Adipose tissue (tissue), 3 donors: Measurements from ENCODE around the gene RNF145. TPM values are rescaled to one million over a fixed set of nuclear protein-coding genes. Genes with fewer than 3 reads are reported as not detected.
"Not testable (repeated sequence)": the region's sequence is repeated elsewhere in the genome, so short reads cannot be mapped to it uniquely, and the experiment has no call there.

Experiments used
- H3K27ac ChIP-seq: one replicate; pipeline ENCODE4 v1.5.1; 2013; ENCODE audit warnings: low read depth, low read length
- WGBS, 3 donors: extraction: QIAGEN DNeasy Blood & Tissue Kit; methylation state at CpG; one replicate each; pipeline ENCODE4 v1.1.7; 2013; 5-methylcytosine and 5-hydroxymethylcytosine counted together
- polyA plus RNA-seq, 3 donors: library from polyadenylated mRNA; stranded (reverse); fragments of 200-250 nt; gene quantifications; one replicate each; pipeline ENCODE4 v1.2.3, GENCODE V29; 2013
- donor health status: healthy with polysubstance abuse.
- donor health status: Bipolar disorder and iron deficiency.
- donor health status: healthy.

Gene RNF145
- polyA plus RNA-seq, 3 donors: 11.6 to 40.8 (median 33.6) TPM

DNA sequence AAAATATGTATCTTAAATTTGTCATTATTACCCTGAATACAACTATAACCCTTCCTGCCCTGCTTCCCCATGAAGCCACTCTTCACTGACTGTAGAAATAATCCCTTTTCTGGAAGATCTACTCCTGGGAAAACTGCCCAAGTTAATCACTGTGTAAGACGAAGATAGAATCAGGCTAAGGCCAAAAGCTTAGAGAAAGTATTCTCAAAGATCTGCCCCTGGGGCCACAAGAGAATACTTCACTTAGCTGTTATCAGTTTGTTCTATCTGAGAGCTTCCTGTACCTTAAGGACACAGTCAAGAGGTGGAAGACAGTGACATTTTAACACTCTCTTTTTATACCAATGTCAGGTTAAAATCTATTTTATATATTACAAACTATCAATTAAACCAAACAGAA lies 33.8 kb downstream of the RNF145 start:
- 20 to 26% (median 21%) methylated on average over 1 of the region's 1 CpG for WGBS, 3 donors
- no peak overlapping the region for H3K27ac ChIP-seq

DNA sequence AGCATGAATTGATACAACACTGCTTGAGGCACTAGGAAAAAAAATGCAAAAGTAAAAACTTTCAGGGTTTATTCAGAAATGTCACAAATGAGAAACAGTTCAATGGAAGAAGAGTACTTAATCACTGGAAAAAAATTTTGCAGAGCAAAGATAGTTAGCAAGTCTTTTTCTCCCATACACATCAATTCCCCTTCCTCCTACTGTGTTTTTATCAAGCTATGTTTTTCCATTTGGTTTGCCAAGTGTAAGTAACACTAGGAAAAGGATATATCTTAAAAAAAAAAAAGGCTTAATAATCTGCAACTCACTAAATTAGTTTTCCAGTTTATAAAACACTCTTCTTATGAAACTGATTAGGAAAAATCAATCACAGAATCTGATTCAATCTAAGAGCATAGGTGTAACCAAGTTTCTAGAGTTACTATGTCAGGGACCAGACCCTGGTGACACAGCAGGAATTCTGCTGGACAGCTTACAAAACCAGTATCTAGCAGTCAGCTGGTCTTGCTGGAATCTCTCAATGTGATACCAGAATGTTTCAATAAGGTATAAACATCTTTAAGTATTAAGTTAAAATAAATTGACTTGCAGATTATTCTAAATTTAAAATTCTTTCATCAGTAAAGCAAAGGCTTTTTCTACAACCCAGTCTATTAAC lies 34.7 kb downstream of the RNF145 start:
- no peak overlapping the region for H3K27ac ChIP-seq

- H3K27ac ChIP-seq: no peak overlapping the region
- WGBS, 3 donors: 51 to 87% (median 80%) methylated on average over 3 of the region's 3 CpGs
Measured at GRCh38 chr5:159171274-159171673, 38.1 kb downstream of the RNF145 start.

GRCh38 chr5:159170021-159170420 lies 39.3 kb downstream of the RNF145 start:
- H3K27ac ChIP-seq: no peak overlapping the region

DNA sequence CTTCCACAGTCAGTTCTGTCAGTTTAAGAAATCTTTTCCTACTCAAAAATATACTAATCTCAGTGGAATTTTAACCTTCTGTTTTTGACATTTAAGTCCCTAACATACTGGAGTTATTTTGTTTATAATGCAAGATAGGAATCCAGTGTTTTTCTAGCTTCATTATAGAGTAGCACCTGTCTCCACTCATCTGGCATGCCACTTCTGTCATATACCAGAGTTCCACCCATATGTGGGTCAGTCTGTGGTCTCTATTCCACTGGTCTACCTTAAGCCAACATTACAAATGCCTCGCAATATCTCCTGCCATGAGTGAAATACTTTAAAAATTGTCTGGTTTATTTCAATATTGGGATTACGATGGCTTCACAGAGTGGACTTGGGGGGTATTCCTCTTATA lies 42.9 kb downstream of the RNF145 start:
- H3K27ac ChIP-seq: no peak overlapping the region
- 97% methylated on average over 2 of the region's 2 CpGs for WGBS, 3 donors

DNA sequence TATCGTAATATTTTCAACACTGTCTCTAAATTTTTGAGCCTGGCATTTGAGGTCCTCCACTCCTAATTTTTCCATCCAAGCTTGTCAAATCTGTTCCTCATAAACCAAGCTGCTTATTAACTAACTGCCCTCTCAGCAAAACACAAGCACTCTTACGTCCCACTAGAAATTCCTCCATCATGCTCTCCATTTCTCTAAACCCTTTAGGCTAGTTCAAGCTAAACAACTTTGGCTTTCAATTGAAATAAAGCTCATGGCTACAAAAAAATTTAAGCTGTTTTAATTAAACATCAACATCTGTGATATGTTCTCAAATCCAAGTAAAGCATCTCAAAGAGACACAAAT lies 45.7 kb downstream of the RNF145 start:
- 86 to 97% (median 96%) methylated on average over 2 of the region's 2 CpGs for WGBS, 3 donors
- H3K27ac ChIP-seq: no peak overlapping the region

GRCh38 chr5:159163027-159163700 lies 46.2 kb downstream of the RNF145 start:
- H3K27ac ChIP-seq: no peak overlapping the region
- 90 to 98% (median 96%) methylated on average over 1 of the region's 1 CpG for WGBS, 3 donors

DNA sequence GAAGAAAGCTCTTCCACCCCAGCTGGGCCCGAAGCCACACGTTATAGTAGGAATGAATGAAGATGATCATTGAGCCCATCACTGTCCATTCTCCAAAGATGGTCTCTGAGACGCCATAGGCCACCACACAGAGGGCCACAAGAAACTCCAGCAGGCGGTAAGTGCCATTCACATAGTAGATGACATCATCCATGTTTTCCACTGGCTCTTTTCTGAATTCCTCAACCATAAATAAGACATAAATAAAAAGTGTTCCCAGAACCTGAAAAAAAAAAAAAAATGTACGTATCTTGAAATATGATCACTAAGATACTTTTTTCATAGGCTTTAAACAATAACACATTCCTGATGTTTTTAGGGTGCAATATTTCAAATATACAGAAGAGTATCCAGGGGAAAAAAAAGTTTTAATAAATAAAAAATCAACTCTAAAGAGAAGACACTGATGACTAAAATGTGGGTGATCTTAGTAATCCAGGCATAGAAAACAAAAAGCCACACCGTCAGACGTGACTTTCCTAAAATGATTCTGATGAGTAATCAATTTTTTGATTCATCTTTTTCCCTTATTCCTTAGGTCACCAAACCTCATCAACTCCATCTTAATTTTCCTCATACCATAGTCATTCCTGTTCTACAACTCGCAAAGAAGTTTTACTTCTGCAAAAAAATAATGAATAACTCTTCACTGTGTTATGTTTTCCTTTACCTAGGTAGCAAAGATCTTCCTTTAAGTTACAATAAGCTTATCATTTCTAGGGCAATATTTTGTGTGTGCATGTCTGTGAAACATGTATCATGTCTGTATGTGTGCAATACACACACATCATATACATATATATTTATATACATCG lies 47.8 kb downstream of the RNF145 start:
- no peak overlapping the region for H3K27ac ChIP-seq

DNA sequence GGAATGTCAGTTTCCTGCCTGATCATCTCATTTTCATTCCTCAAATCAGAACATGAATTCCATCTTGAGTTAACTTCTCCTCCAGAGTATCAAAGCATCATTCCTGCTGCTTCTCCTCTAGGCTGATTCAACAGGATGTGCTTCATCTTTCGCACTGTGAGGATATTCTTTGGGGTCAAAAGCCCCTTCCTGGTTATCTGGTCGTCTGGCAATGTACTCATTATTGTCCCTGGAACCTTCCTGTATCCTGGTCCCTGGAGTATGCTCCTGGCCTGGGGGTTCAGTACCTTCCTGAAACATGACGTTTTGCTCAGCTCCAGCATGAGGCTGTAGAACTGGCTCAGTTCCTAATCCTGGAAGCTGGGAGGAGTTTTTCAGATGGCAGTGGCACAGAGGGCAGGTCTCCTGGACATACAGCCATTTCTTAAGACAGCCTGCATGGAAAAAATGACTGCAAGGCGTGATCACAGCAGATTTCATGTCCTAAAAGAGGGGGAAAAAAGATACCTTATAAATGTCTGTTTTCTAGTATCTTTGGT lies 50.7 kb downstream of the RNF145 start:
- H3K27ac ChIP-seq: not testable (repeated sequence)
- WGBS, 3 donors: 53 to 68% (median 58%) methylated on average over 4 of the region's 4 CpGs

More for the DNA sequence above, 47.8 kb downstream of the RNF145 start:
- 92 to 93% (median 93%) methylated on average over 9 of the region's 9 CpGs for WGBS, 3 donors

GRCh38 chr5:159157552-159157951 lies 51.8 kb downstream of the RNF145 start:
- H3K27ac ChIP-seq: no peak overlapping the region
- 90 to 93% (median 90%) methylated on average over 1 of the region's 1 CpG for WGBS, 3 donors

DNA sequence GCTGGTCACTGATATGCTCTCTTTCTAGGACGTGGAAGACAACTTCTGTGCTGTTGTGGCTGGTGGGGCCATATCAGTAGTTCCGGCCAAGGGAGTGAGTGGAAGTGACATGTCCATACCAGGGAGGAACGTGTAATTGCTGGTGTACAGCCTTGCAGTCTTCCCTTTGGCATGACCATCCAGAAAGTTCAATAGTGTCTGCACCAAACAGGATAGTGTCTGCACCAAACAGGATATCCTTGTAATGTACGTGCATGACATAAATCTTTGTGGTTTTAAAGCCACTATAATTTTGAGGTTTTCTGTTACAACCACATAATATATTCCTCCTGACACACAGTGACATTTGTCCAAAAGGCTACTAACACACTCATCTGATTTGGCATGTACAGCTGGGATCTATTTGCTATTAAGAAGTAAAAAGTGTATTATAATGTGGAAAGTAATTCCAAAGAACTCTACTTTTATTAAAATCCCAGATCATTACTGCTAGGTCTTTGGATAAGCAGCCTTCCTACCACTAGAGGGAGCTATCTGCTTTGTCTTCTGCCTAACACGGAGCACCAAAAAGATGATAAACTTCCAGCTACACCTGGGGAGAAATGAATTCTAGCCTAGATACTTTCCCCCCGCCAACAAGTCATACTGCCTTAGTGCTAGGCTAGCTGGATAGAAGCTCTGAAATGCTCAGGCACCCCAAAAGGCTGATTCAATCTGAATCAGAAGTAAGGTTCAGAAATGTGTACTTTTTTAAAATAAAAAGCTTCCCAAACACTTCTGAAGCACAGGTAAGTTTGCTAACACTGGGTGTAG lies 52.7 kb downstream of the RNF145 start:
- no peak overlapping the region for H3K27ac ChIP-seq
- 27 to 46% (median 29%) methylated on average over 6 of the region's 6 CpGs for WGBS, 3 donors

DNA sequence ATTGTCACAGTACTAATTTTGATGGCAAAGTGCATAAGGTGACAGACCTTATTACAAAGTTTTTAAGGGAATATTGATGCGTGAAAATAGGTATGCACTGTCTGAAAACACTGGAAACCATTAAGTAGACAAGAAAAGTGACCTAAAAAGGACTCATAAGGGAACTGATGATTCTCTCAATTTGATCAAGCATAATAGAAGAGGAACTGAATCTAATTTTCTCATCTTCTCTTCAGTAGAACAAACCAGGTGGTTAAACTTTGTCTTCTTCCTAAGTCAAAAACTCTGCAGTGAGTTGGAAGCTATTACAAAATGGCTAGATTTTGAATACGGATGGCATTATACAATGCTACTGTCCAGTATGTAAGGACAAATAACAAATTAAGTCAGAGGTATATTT lies 53.4 kb downstream of the RNF145 start:
- 70 to 83% (median 71%) methylated on average over 2 of the region's 2 CpGs for WGBS, 3 donors
- no peak overlapping the region for H3K27ac ChIP-seq

DNA sequence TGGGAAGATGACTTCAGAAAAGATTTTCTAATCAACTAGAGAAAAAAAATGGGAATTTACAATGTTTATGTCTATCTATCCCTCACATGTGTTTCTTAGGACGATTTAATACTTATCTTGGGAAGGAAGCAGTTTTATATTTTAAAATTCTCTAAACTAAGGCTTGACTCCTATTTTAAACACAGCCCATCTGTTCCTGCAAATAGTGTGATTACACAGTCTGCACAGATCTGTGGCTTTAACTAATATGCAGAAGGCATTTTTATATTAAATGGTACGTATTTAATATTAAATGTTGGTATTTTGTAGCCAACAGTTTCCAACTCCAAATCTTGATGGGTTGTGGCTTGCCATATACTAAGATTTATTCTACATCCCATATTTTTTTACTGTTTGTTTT lies 56.5 kb downstream of the RNF145 start:
- WGBS, 3 donors: 73 to 85% (median 82%) methylated on average over 2 of the region's 2 CpGs
- H3K27ac ChIP-seq: no peak overlapping the region

DNA sequence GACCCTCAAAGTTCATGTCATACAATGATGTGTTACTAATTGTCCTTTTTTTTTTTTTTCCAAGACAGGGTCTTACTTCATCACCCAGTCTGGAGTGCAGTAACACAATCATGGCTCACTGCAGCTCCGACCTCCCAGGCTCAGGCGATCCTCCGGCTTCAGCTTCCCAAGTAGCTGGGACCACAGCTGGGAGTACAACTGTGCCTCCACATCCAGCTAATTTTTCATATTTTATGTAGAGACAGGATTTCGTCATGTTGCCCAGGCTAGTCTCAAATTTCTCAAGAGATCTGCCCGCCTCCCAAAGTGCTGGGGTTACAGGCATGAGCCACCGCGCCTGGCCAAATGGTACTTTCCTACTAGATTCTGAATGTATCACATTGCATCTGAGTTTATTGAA lies 60.3 kb downstream of the RNF145 start:
- WGBS, 3 donors: 84 to 91% (median 88%) methylated on average over 7 of the region's 7 CpGs
- H3K27ac ChIP-seq: no peak overlapping the region

DNA sequence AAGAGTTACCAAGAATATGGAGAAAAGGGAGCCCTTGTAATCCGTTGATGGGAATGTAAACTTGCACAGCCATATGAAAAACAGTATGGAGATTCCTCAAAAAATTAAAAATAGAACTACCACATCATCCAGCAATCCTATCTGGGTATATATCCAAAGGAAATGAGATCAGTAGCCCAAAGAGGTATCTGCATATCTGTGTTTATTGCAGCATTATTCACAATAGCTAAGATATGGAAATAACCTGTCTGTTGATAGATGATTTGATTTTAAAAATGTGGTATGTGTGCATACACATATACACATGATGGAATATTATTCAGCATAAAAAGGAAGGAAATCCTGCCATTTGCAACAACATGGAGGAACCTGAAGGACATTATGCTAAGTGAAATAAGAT lies 61.4 kb downstream of the RNF145 start:
- no peak overlapping the region for H3K27ac ChIP-seq
- 64 to 81% (median 78%) methylated on average over 1 of the region's 1 CpG for WGBS, 3 donors

DNA sequence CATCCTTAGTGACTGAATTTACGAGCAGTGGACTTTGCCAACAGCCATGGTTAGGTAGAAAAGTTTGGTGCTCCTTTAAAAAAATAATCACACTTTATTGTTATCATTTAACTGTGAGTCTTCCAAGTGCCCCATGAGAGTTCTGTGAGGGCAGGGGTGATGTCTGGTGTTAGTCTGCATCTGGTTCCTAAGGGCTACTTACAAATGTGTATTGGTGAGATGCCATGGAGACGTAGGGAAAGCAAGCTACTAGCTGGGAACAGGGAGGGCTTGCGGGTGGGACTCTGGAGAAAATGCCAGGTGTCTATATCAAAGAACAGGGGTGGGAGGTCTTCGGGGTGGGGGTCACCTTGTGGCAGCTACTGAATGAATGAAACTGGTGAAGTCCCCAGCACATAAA lies 62.5 kb downstream of the RNF145 start:
- WGBS, 3 donors: 42 to 78% (median 59%) methylated on average over 4 of the region's 4 CpGs
- no peak overlapping the region for H3K27ac ChIP-seq

- H3K27ac ChIP-seq: not testable (repeated sequence)
- WGBS, 3 donors: 93 to 100% (median 96%) methylated on average over 1 of the region's 1 CpG
Measured at GRCh38 chr5:159145160-159145559, 64.2 kb downstream of the RNF145 start.

DNA sequence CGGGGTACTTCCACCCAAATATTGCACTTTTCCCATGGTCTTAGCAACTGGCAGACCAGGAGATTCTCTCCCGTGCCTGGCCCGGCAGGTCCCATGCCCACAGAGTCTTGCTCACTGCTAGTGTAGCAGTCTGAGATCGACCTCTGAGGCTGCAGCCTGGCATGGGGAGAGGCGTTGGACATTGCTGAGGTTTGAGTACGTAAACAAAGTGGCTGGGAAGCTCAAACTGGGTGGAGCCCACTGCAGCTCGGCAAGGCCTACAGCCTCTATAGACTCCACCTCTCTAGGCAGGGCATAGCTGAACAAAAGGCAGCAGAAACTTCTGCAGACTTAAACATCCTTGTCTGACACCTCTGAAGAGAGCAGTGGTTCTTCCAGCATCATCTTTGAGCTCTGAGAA lies 69.6 kb downstream of the RNF145 start:
- 67 to 84% (median 82%) methylated on average over 7 of the region's 7 CpGs for WGBS, 3 donors
- no peak overlapping the region for H3K27ac ChIP-seq
